Progenitor cell of endocrine pancreas (in vitro differentiated cells): Measurements from ENCODE around the gene TMEM144. TPM values are rescaled to one million over a fixed set of nuclear protein-coding genes. Genes with fewer than 3 reads are reported as not detected.
A peak's percentile ranks its signal among the peaks of the same experiment; 100 is the strongest.

ENCODE experiments used
- DNase-seq: peaks from one replicate; pipeline ENCODE4 v3.0.0; 2021; ENCODE audit warnings: low spot score; ENCODE audit not compliant: unreplicated experiment
- H3K27ac Mint-ChIP-seq: 2 replicates; pipeline ENCODE4 v1.8.0; 2021; ENCODE audit warnings: mild to moderate bottlenecking, moderate library complexity, mixed read lengths
- H3K27me3 Mint-ChIP-seq: 2 replicates; pipeline ENCODE4 v1.8.0; 2021; ENCODE audit warnings: mixed read lengths
- H3K36me3 Mint-ChIP-seq: 2 replicates; pipeline ENCODE4 v1.8.0; 2022; ENCODE audit warnings: mixed read lengths; ENCODE audit not compliant: insufficient read depth
- H3K4me1 Mint-ChIP-seq: 2 replicates; pipeline ENCODE4 v1.8.0; 2021; ENCODE audit warnings: low read depth, mixed read lengths
- H3K4me3 Mint-ChIP-seq: 2 replicates; pipeline ENCODE4 v1.8.0; 2021; ENCODE audit warnings: low read depth, mild to moderate bottlenecking, moderate library complexity, mixed read lengths
- H3K9me3 Mint-ChIP-seq: 2 replicates; pipeline ENCODE4 v1.8.0; 2021; ENCODE audit warnings: low read depth, mixed read lengths
- total RNA-seq: library from RNA; stranded (reverse); gene quantifications from 2 replicates; pipeline ENCODE4 v1.2.1, GENCODE V29; 2021
- TF ChIP-seq, protein P1 (sequence below): fragments of 200-600 bp; sonication (generic); IDR thresholded peaks from one replicate; pipeline ENCODE4 v1.5.0; 2021; ENCODE audit warnings: antibody characterized with exemption, mild to moderate bottlenecking; ENCODE audit not compliant: unreplicated experiment

The TMEM144 gene
- total RNA-seq, 1 donor from 2014 or later = 11.9 TPM

DNA sequence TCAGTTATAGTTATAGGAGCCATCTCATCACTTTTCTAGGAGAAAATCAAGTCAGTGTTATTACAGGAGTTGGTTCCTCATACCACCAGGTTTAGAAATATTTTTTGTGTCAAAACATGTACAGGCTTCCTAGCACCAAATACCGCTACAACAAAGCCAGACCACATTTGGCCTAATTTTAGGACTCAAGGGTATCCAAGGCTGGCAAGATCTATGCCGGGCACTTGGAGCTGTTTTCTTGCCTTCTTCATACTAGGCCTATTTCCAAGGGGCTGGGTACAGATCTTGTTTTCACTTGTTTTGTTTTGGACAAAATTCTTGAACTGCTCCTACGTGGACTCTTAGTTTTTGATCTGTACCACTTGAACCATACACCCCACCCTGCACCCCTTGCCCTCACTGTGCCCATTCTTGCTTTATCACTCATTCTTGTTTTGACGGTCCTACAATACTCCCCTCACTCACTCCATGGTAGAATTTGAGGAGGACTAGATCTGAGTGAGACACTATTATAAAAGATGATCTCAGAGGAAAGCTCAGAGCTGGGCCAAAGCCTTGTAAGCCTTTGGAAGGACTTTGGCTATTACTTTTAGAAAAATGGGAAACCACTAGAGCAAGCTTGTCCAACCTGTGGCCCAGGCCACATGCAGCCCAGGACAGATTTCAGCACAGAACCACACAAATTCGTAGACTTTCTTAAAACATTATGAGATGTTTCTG lies 17.7 kb upstream of the TMEM144 start:
- Mint-ChIP-seq H3K4me1 (no peaks in the 10 kb centered on the region), H3K27me3 (no peaks in the 10 kb centered on the region), H3K4me3 (no peak overlapping the region), H3K9me3 (no peaks in the 10 kb centered on the region), H3K36me3 (no peaks in the 10 kb centered on the region), H3K27ac (no peak overlapping the region)
- DNase-seq = no peak
- TF ChIP-seq, protein P1, sequence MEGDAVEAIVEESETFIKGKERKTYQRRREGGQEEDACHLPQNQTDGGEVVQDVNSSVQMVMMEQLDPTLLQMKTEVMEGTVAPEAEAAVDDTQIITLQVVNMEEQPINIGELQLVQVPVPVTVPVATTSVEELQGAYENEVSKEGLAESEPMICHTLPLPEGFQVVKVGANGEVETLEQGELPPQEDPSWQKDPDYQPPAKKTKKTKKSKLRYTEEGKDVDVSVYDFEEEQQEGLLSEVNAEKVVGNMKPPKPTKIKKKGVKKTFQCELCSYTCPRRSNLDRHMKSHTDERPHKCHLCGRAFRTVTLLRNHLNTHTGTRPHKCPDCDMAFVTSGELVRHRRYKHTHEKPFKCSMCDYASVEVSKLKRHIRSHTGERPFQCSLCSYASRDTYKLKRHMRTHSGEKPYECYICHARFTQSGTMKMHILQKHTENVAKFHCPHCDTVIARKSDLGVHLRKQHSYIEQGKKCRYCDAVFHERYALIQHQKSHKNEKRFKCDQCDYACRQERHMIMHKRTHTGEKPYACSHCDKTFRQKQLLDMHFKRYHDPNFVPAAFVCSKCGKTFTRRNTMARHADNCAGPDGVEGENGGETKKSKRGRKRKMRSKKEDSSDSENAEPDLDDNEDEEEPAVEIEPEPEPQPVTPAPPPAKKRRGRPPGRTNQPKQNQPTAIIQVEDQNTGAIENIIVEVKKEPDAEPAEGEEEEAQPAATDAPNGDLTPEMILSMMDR = no peak

DNA sequence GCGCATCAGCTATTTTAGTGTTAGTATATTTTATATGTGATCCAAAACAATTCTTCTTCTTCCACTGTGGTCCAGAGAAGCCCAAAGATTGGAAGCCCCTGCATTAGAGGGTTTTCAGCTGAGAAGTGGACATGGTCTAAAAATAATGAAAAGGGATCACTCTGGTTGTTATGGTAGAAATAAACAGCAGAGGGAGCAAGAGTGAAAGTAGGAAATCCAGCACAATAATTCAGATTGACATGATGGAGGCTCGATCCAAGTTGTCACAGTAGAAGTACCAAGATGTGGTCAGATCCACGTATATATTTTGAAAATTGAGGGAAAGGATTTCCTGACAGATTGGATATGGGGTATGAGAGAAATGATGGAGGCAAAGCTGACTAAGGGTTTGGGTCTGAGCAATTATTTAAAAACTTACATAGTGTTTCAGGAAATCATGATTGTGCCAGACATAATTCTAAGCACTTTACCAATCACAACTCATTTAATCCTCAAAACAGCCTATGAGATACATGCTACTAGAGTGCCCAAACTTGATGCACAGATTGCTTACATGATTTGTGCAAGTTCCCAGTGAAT lies 17.0 kb upstream of the TMEM144 start:
- H3K4me1 Mint-ChIP-seq = no peaks in the 10 kb centered on the region
- H3K27me3 Mint-ChIP-seq = no peaks in the 10 kb centered on the region
- TF ChIP-seq, protein P1 = peak; percentile 56
- H3K27ac Mint-ChIP-seq = no peak overlapping the region
- H3K4me3 Mint-ChIP-seq = no peak overlapping the region
- no peaks in the 10 kb centered on the region for H3K36me3 Mint-ChIP-seq
- H3K9me3 Mint-ChIP-seq = no peaks in the 10 kb centered on the region
- no peak for DNase-seq

DNA sequence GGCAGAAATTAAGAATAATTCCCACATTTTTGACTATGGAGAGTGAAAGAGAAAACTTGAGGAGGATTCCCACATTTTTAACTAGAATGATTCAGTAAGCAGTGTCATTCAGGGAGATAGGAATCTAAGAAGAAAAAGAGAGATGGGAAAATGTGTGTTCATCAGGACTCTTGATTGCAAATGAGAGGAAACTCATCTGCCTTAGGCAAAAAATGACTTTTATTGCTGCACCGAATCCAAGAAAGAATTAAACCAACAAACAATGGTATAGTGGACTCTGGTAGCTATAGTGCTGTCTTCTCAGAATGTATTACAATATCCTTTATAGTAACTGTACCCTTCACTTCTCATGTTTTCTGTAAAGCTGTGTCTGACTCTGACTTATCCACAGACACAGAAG lies 15.0 kb upstream of the TMEM144 start:
- no peaks in the 10 kb centered on the region for H3K4me1 Mint-ChIP-seq
- TF ChIP-seq, protein P1 = no peak
- H3K36me3 Mint-ChIP-seq = no peaks in the 10 kb centered on the region
- H3K9me3 Mint-ChIP-seq = no peaks in the 10 kb centered on the region
- no peak for DNase-seq
- H3K27me3 Mint-ChIP-seq = no peaks in the 10 kb centered on the region
- H3K4me3 Mint-ChIP-seq = no peak overlapping the region
- H3K27ac Mint-ChIP-seq = no peak overlapping the region

DNA sequence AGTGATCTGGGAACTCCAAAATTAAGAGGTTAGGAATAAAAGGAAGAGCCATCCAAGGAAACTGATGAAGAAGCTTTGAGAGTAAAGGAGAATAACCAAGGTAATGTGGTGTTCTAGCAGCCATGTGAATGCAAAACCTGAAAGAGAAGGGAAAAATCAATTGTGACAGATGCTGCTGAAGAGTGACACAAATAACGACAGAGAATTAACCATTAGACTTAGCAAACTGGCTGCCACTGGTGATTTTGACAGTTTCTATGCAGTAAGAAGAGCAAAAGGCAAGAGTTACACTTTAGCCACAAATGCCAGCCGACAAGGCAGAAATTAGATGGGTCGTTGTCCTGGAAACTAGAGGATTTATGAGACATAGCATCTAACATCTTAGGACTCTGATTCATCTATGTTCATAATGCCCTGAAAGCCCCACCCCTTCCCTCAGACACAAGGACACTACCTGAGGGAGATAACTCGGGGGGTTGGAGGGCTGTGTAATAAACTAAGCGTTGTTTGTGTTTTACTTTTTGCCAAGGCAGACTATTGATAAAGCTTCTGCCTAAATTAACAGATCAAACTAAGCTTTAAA lies 13.0 kb upstream of the TMEM144 start:
- Mint-ChIP-seq H3K27ac (no peak overlapping the region), H3K36me3 (no peaks in the 10 kb centered on the region), H3K4me3 (no peak overlapping the region), H3K9me3 (no peaks in the 10 kb centered on the region), H3K4me1 (no peaks in the 10 kb centered on the region), H3K27me3 (no peaks in the 10 kb centered on the region)
- no peak for DNase-seq
- TF ChIP-seq, protein P1 = no peak

DNA sequence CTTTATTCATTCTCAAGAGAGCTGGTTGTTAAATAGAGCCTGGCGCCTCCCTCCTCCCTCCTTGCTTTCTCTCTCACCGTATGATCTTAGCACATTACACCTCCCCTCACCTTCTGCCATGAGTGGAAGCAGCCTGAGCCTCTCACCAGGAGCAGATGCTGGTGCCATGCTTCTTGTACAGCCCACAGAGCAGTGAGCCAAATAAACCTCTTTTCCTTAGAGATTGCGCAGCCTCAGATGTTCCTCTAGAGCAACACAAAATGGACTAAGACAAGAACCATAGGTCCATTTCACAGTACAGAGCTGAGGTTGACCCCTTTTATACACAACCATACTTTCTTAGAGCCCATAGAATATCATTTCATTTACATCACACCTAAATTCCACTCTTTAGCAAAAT lies 10.1 kb upstream of the TMEM144 start:
- TF ChIP-seq, protein P1 = no peak
- no peak for DNase-seq
- H3K27ac Mint-ChIP-seq = no peak overlapping the region

More for the DNA sequence above, 10.1 kb upstream of the TMEM144 start:
- H3K4me3 Mint-ChIP-seq = no peak overlapping the region
- no peaks in the 10 kb centered on the region for H3K9me3 Mint-ChIP-seq
- H3K4me1 Mint-ChIP-seq = no peaks in the 10 kb centered on the region
- no peaks in the 10 kb centered on the region for H3K27me3 Mint-ChIP-seq
- H3K36me3 Mint-ChIP-seq = no peaks in the 10 kb centered on the region
